ENCODE data around the gene SIGLEC15. TPM values are rescaled to one million over a fixed set of nuclear protein-coding genes. Genes with fewer than 3 reads are reported as not detected.

Gene SIGLEC15
- total and polyA plus RNA-seq, 2 donors (not counting 1 experiment from before 2014, with no cell fraction given) = not detected

DNA sequence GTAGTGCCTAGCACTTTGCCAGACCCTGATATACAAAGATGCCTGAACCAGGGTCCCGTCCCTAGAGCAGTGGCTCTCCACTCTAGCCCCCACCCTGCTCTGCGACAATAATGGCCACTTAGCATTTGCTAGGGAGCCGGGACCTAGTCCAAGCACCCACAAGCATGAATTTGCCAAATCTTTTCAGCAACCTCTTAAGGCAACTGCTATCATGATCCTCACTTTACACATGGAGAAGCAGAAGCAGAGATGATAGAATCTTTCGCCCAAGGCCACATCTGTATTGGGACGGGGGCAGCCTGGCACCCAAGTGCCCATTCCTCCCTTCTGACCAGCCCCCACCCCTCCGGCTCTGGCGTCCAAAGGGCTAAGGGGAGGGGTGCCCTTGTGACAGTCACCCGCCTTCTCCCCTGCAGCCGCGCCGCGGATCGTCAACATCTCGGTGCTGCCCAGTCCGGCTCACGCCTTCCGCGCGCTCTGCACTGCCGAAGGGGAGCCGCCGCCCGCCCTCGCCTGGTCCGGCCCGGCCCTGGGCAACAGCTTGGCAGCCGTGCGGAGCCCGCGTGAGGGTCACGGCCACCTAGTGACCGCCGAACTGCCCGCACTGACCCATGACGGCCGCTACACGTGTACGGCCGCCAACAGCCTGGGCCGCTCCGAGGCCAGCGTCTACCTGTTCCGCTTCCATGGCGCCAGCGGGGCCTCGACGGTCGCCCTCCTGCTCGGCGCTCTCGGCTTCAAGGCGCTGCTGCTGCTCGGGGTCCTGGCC, 13.0 kb downstream of the SIGLEC15 start:
- WGBS (ENCODE audit: insufficient coverage) = 42% methylated on average over 53 of the region's 53 CpGs
- peaks cover 0 to 3% (median 0%) of the 10 kb centered on the region in 3 donors for H3K9me3 ChIP-seq (ENCODE audit: control extremely low read depth in 1 of 3, control insufficient read depth in 2 of 3, insufficient read depth in 1 of 3, low read length in 2 of 3)
- H3K79me2 ChIP-seq (ENCODE audit: control insufficient read depth, insufficient read depth, low read length) = no peaks in the 10 kb centered on the region
- ChIA-PET CTCF (no interaction called here), POLR2A (no interaction called here)
- H3K9me3 Mint-ChIP-seq (ENCODE audit: insufficient read depth) = no peaks in the 10 kb centered on the region
- H2AFZ ChIP-seq (ENCODE audit: insufficient read depth, low read depth, low read length, poor library complexity, severe bottlenecking) = no peak overlapping the region
- H3K4me1 Mint-ChIP-seq = peaks cover 11% of the 10 kb centered on the region
- no peak overlapping the region for H3K4me3 ChIP-seq (ENCODE audit: control extremely low read depth in 1 of 5, extremely low read depth in 1 of 5, insufficient read depth in 1 of 5, low read depth in 2 of 5, low read length in 4 of 5)
- peak overlapping the region; percentile 63 for H3K4me2 ChIP-seq (replicated peaks; ENCODE audit: low read depth, low read length, poor library complexity, severe bottlenecking)
- H3K4me1 ChIP-seq (ENCODE audit: control insufficient read depth in 2 of 2, insufficient read depth in 2 of 2, low read length in 2 of 2) = peaks cover 8 to 12% of the 10 kb centered on the region in 2 donors
- peak overlapping the region; percentile 59 for H3K4me3 Mint-ChIP-seq
- ATAC-seq (ENCODE audit: low read depth) = no peak
- no peak overlapping the region for H3K9ac ChIP-seq (ENCODE audit: low read length)
- H4K20me1 ChIP-seq (ENCODE audit: control insufficient read depth, insufficient read depth, low read length, poor library complexity, severe bottlenecking) = no peaks in the 10 kb centered on the region
- TF ChIP-seq CTCF (IDR thresholded peaks at IDR 0.05) (no peak), EZH2 (IDR thresholded peaks at IDR 0.05; ENCODE audit: borderline replicate concordance, insufficient read depth, low read depth, low read length, poor library complexity, severe bottlenecking) (no peak)
- peaks cover 50% of the 10 kb centered on the region for H3K27me3 Mint-ChIP-seq
- no peak for DNase-seq
- H3K27me3 ChIP-seq (replicated peaks in 1 of 4; ENCODE audit: control extremely low read depth in 1 of 4, control insufficient read depth in 3 of 4, insufficient read depth in 4 of 4, low read length in 3 of 4) = peaks cover 0 to 46% (median 17%) of the 10 kb centered on the region in 4 experiments
- H3K36me3 ChIP-seq (replicated peaks in 1 of 2; ENCODE audit: control extremely low read depth in 1 of 2, control insufficient read depth in 1 of 2, extremely low read depth in 1 of 2, insufficient read depth in 2 of 2, low read length in 1 of 2) = no peaks in the 10 kb centered on the region
- H3K27ac Mint-ChIP-seq = no peak overlapping the region
- intact Hi-C loops (cut with micrococcal nuclease) = no loop called here
- no peak overlapping the region for H3K27ac ChIP-seq (ENCODE audit: low read length in 2 of 2)
